ENCODE results near the gene NLGN1. TPM values are rescaled to one million over a fixed set of nuclear protein-coding genes. Genes with fewer than 3 reads are reported as not detected.

The NLGN1 gene
- total RNA-seq, 4 donors from 2014 or later, result 12.9 to 20.9 (median 18.0) TPM

GRCh38 chr3:173748105-173748504 lies 350.6 kb downstream of the NLGN1 start:
- H3K4me1 ChIP-seq, result no peaks in the 10 kb centered on the region
- H3K27ac ChIP-seq (replicated peaks in 1 of 4), result no peak overlapping the region
- H3K27me3 ChIP-seq, result no peaks in the 10 kb centered on the region
- TF ChIP-seq POLR2A (IDR thresholded peaks at IDR 0.05; ENCODE audit: low read depth) (no peak), POLR2AphosphoS5 (IDR thresholded peaks at IDR 0.05) (no peak), CTCF (IDR thresholded peaks at IDR 0.05) (no peak), EP300 (IDR thresholded peaks at IDR 0.05) (no peak)
- no peak overlapping the region for H3K4me3 ChIP-seq
- intact Hi-C loops (cut with DNase I), result no loop called here
- H3K9me3 ChIP-seq, result no peaks in the 10 kb centered on the region
- no peak for DNase-seq (ENCODE audit: extremely low spot score)
- 93% methylated on average over 1 of the region's 1 CpG for WGBS
- no peaks in the 10 kb centered on the region for H3K36me3 ChIP-seq

GRCh38 chr3:173750095-173750494 lies 352.6 kb downstream of the NLGN1 start:
- H3K4me3 ChIP-seq, result no peak overlapping the region
- no peak for DNase-seq (ENCODE audit: extremely low spot score)
- H3K27ac ChIP-seq (replicated peaks in 1 of 4), result no peak overlapping the region
- intact Hi-C loops (cut with DNase I), result no loop called here
- no peaks in the 10 kb centered on the region for H3K36me3 ChIP-seq
- WGBS, result 44% methylated on average over 2 of the region's 2 CpGs
- TF ChIP-seq EP300 (IDR thresholded peaks at IDR 0.05) (no peak), CTCF (IDR thresholded peaks at IDR 0.05) (no peak), POLR2A (IDR thresholded peaks at IDR 0.05; ENCODE audit: low read depth) (no peak), POLR2AphosphoS5 (IDR thresholded peaks at IDR 0.05) (no peak)
- H3K9me3 ChIP-seq, result no peaks in the 10 kb centered on the region
- no peaks in the 10 kb centered on the region for H3K27me3 ChIP-seq
- H3K4me1 ChIP-seq, result no peaks in the 10 kb centered on the region

GRCh38 chr3:173750591-173750990 lies 353.0 kb downstream of the NLGN1 start:
- Histone ChIP-seq H3K27me3 (no peaks in the 10 kb centered on the region), H3K9me3 (no peaks in the 10 kb centered on the region), H3K4me1 (no peaks in the 10 kb centered on the region), H3K27ac (replicated peaks in 1 of 4) (no peak overlapping the region), H3K4me3 (no peak overlapping the region), H3K36me3 (no peaks in the 10 kb centered on the region)
- 90% methylated on average over 1 of the region's 1 CpG for WGBS
- intact Hi-C loops (cut with DNase I), result no loop called here
- TF ChIP-seq POLR2AphosphoS5 (IDR thresholded peaks at IDR 0.05), result no peak
- DNase-seq (ENCODE audit: extremely low spot score), result no peak

GRCh38 chr3:173753593-173753992 lies 356.0 kb downstream of the NLGN1 start:
- H3K4me1 ChIP-seq, result no peaks in the 10 kb centered on the region
- intact Hi-C loops (cut with DNase I), result no loop called here
- H3K9me3 ChIP-seq, result no peaks in the 10 kb centered on the region
- TF ChIP-seq EP300 (IDR thresholded peaks at IDR 0.05) (no peak), CTCF (IDR thresholded peaks at IDR 0.05) (no peak), POLR2AphosphoS5 (IDR thresholded peaks at IDR 0.05) (no peak), POLR2A (IDR thresholded peaks at IDR 0.05; ENCODE audit: low read depth) (no peak)
- no peak overlapping the region for H3K27ac ChIP-seq (replicated peaks in 1 of 4)
- DNase-seq (ENCODE audit: extremely low spot score), result no peak
- no peaks in the 10 kb centered on the region for H3K36me3 ChIP-seq
- no peak overlapping the region for H3K4me3 ChIP-seq
- no peaks in the 10 kb centered on the region for H3K27me3 ChIP-seq

- no peak for TF ChIP-seq POLR2AphosphoS5 (IDR thresholded peaks at IDR 0.05)
- TF ChIP-seq POLR2A (IDR thresholded peaks at IDR 0.05; ENCODE audit: low read depth), result no peak
- TF ChIP-seq EP300 (IDR thresholded peaks at IDR 0.05), result no peak
- TF ChIP-seq CTCF (IDR thresholded peaks at IDR 0.05), result no peak
- no peaks in the 10 kb centered on the region for H3K4me1 ChIP-seq
- no peak overlapping the region for H3K4me3 ChIP-seq
- no peak for DNase-seq (ENCODE audit: extremely low spot score)
- no peaks in the 10 kb centered on the region for H3K27me3 ChIP-seq
- H3K9me3 ChIP-seq, result no peaks in the 10 kb centered on the region
- no peaks in the 10 kb centered on the region for H3K36me3 ChIP-seq
- no peak overlapping the region for H3K27ac ChIP-seq (replicated peaks in 1 of 4)
- intact Hi-C loops (cut with DNase I), result no loop called here
These were observed 357.6 kb downstream of the NLGN1 start for GRCh38 chr3:173755161-173755560.
